HG03175 (cell line): Measurements from ENCODE around the gene PHACTR1.

ENCODE experiments used
- ATAC-seq: cut with Tn5 transposase; IDR thresholded peaks from one replicate; pipeline ENCODE4 v1.9.1; 2021; ENCODE audit warnings: mild to moderate bottlenecking, moderate library complexity; ENCODE audit not compliant: unreplicated experiment

Gene PHACTR1

DNA sequence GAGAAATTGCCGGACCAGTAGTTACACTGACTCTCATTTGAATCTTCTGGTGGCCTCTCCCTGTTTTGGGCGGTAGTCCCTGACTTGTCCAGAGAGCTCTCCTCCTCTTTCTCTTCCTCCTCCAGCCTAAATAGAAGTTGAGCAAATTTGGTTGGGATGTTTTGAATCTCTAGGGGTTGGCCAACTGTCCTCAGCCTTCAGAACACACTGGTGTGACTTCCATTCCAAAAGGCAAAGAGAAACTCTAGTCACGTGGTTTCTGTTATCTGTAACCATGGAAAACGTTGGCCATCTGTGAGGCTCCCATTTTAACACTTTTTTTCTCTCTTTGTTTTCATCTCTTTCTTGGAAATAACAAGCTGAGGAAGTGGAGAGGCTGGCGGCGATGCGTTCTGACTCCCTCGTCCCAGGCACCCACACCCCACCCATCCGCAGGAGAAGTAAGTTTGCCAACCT is 336.5 kb downstream of the PHACTR1 start:
- ATAC-seq, result no peak

DNA sequence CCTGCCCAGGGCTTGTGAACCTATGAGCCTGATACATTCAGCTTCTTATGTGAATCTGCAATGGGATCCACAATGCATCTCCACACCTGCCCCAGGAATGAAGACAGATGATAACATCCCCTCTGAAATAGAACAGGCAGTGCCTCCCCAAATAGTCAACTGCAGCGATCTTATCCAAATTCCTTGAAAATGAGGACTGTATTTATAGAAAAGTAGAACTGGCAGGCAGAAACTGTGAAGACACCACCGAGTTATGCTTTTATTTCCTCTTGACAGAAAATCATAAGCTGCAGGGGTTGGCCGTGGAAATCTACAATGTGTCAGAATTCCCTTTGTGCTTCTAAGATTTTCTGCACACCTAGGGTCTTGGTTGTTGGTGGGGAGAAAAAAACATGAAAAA is 341.5 kb downstream of the PHACTR1 start:
- ATAC-seq, result no peak

- no peak for ATAC-seq
Observed at GRCh38 chr6:13059026-13059425, 342.5 kb downstream of the PHACTR1 start.

GRCh38 chr6:13063300-13063918 is 346.8 kb downstream of the PHACTR1 start:
- no peak for ATAC-seq

GRCh38 chr6:13065581-13065980 is 349.0 kb downstream of the PHACTR1 start:
- no peak for ATAC-seq

GRCh38 chr6:13066050-13066449 is 349.5 kb downstream of the PHACTR1 start:
- ATAC-seq, result no peak

DNA sequence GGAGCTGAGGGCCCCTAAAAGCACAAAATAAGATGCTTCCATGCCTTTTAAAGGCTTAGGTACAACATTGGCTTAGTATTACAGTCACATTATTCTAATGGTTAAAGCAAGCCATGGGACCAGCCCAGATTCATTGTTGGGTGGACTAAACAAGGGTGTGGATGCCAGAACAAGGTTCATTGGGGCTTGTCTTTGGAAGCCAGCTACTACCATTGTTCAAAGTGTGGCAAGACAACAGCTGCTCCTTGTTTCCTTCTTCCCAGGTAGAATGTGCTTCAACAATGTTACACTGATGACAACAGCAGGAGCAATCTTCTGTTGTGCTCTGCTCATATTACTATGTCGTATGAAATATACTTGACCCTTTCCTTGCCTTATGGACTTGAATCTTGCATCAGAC is 350.3 kb downstream of the PHACTR1 start:
- no peak for ATAC-seq

- ATAC-seq, result no peak
Observed at GRCh38 chr6:13068586-13069210, 352.1 kb downstream of the PHACTR1 start.

GRCh38 chr6:13071550-13072345 is 355.2 kb downstream of the PHACTR1 start:
- ATAC-seq, result no peak

- no peak for ATAC-seq
Observed at GRCh38 chr6:13072686-13073347, 356.2 kb downstream of the PHACTR1 start.

- no peak for ATAC-seq
Observed at GRCh38 chr6:13074415-13075140, 358.0 kb downstream of the PHACTR1 start.

DNA sequence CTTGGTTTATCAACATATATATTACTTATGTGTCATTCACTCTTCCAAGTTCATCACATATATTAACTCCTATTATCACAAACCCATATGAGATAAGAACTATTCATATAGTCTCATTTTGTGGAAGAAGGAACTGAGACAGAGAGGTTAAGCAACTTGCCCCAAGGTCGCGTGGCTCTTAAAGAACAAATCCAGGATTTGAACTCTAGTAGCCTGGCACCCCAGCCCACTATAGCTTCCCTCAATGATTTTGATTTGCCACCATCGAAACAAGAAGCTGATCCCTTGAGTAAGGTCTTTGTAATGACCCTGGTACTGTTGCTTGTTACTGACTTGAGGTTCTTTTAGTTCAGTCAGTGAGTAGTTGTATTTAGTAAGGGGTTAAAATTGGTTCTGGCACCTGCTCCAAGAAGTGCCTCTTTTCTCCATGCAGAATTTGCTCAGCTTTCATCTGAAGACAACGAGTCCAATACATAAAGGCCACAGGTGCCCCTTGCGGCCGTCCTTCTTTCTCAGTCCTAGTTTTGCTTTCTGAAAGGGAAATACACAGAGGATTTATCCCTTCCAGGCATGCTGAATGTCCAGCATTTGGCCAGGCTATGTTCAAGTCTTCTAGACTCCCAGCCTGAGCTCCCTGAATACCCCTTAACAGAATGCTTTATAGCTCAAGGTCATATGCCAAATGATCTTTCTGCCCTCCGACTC is 358.7 kb downstream of the PHACTR1 start:
- no peak for ATAC-seq

DNA sequence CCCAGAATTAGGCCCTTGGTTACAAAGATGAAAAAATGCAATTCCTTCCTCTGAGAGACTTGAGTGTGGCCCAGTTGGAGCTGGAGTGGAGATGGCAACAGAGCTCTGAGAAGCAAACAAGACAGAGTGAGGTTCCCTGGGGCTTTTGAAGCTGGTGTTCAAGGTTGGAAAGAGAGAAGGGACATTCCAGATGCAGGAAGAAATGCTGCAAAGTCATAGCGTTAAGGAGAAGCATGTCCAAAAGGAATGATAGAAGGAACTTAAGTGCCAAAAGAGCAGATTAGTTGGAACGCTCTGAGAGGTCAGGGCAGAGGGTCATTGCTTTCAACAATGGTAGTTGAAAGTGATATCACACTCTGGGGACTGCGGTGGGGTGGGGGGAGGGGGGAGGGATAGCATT is 360.0 kb downstream of the PHACTR1 start:
- no peak for ATAC-seq

DNA sequence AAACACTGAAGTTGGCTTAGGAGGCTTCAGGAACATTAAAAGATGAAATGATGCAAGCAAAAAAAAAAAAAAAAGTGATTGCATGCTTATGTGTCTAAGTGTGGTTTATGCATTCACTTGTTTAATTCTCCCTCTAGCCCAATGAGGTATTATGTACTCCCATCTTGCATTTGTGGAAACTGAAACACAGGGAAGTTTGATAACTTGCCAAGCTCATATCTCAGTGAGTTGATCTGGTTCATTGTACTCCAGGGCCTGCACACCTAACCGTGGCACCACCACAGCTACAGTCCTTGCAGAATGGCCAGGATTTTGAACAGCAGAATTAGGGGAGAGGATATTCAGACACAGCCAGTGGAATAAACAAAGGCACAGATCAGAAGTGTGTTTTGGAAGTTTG is 360.6 kb downstream of the PHACTR1 start:
- no peak for ATAC-seq

DNA sequence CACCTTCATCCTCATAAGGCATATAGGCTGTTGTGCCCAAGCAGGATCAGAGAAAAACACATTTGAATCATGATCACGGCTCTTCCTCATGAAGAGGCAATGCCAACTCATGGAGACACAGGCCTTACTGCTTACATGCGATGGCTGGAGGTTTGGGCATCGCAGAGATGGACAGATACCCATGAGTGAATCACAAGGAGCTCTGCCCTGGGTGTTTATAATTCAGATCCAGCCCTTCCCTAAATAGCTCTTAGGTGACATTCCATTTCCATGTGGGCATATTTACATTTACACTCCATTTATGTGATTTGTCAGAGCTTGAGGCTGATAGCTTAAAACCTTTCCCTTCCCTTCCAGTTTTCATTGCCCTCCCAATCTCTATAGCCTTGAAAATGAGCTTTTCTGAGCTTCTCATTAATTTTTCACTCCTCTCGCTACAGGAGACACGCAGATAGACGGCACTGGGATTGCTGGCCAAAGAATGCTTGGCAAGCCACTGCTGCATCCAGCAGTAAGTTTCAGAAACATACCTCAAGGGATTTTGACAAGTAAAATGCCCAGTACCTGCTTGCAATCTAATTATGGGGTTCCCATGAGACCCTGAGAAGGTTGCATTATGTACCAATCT is 362.6 kb downstream of the PHACTR1 start:
- no peak for ATAC-seq

DNA sequence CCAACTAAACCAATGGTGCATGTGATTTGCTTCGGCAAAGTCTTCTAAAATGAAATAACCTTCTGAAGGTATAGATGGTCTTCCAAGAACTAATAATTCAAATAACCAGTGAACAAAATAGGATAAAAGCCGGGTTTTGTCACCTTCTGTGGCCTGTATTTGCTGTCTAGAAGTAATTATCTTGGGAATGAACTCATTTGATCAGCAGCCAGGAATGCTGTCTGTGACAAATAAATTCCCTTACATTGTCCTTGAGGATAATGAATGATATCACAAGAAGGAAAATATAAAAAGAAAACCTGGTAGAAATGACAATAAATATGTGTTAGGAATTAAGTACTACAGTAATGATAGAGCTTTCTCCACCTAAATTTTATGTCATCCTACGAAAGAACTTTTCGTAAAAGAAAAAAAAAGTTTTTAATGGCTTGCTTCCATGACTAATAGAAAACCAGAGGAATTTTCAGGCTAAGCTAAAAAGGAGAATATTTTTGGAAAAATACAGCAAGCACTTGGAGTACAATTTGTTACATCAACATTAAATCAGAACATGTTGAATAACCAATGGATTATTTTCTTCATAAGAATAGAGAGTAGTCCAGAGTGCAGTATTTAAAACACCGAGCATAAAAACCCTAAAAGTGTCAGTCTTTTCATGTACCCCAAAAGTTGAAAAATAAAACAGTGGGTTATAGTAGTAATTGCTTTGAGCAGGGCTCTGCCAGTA is 364.1 kb downstream of the PHACTR1 start:
- no peak for ATAC-seq

GRCh38 chr6:13081189-13081563 is 364.6 kb downstream of the PHACTR1 start:
- ATAC-seq, result no peak

- ATAC-seq, result no peak
Observed at GRCh38 chr6:13089296-13089994, 372.9 kb downstream of the PHACTR1 start.

- ATAC-seq, result no peak
Observed at GRCh38 chr6:13091192-13091591, 374.6 kb downstream of the PHACTR1 start.
